ENCODE measurements around the gene TXN2.
"Not testable (repeated sequence)": the region's sequence is repeated elsewhere in the genome, so short reads cannot be mapped to it uniquely, and the experiment has no call there.

The TXN2 gene

GRCh38 chr22:36454916-36455570 is 26.4 kb downstream of the TXN2 start:
- DNase-seq = peak; percentile 96

GRCh38 chr22:36453855-36454378 is 27.5 kb downstream of the TXN2 start:
- no peak for DNase-seq

- not testable (repeated sequence) for DNase-seq
Observed at GRCh38 chr22:36452978-36453607, 28.3 kb downstream of the TXN2 start.

GRCh38 chr22:36452250-36452977 is 29.0 kb downstream of the TXN2 start:
- no peak for DNase-seq

GRCh38 chr22:36450923-36451322 is 30.5 kb downstream of the TXN2 start:
- DNase-seq = not testable (repeated sequence)

- no peak for DNase-seq
Observed at GRCh38 chr22:36449596-36450175, 31.8 kb downstream of the TXN2 start.

GRCh38 chr22:36447632-36448031 is 33.8 kb downstream of the TXN2 start:
- no peak for DNase-seq

- no peak for DNase-seq
Observed at GRCh38 chr22:36445158-36445668, 36.2 kb downstream of the TXN2 start.

- no peak for DNase-seq
Observed at GRCh38 chr22:36443198-36443770, 38.2 kb downstream of the TXN2 start.

GRCh38 chr22:36442506-36443197 is 38.8 kb downstream of the TXN2 start:
- no peak for DNase-seq

- DNase-seq = no peak
Observed at GRCh38 chr22:36440429-36441002, 40.9 kb downstream of the TXN2 start.

GRCh38 chr22:36439481-36440271 is 41.8 kb downstream of the TXN2 start:
- DNase-seq = no peak

- DNase-seq = peak; percentile 54
Observed at GRCh38 chr22:36435516-36436415, 45.7 kb downstream of the TXN2 start.

GRCh38 chr22:36433318-36434231 is 47.9 kb downstream of the TXN2 start:
- peak; percentile 91 for DNase-seq

- DNase-seq = no peak
Observed at GRCh38 chr22:36432592-36433317, 48.7 kb downstream of the TXN2 start.

- no peak for DNase-seq
Observed at GRCh38 chr22:36431977-36432376, 49.5 kb downstream of the TXN2 start.

- no peak for DNase-seq
Observed at GRCh38 chr22:36430863-36431262, 50.6 kb downstream of the TXN2 start.

- not testable (repeated sequence) for DNase-seq
Observed at GRCh38 chr22:36427952-36428351, 53.5 kb downstream of the TXN2 start.

All from NCI-H510A (cell line).